GM13977 (cell line): Measurements from ENCODE around the gene SLC35F1.

Experiments
- DNase-seq: peaks from one replicate; pipeline ENCODE4 v3.0.0; 2012; ENCODE audit warnings: low spot score
- CTCF ChIP-seq: IDR thresholded peaks from 2 replicates; pipeline ENCODE4 v1.5.1; 2012; ENCODE audit warnings: mild to moderate bottlenecking, control low read depth; ENCODE audit not compliant: insufficient read depth; ENCODE audit errors: extremely low read depth, missing control alignments
- in situ Hi-C: fragments of 300-500 bp; cut with MboI; formaldehyde crosslinking; loops from one replicate; pipeline ENCODE4 v1.12.0; 2022; ENCODE audit warnings: low sequenced_read_pairs, low pct_unique_long_range_greater_than_20kb, mixed read lengths, inconsistent platforms; ENCODE audit not compliant: unreplicated experiment

The SLC35F1 gene

GRCh38 chr6:117919775-117920729 is 13.0 kb downstream of the SLC35F1 start:
- no peak for DNase-seq
- TF ChIP-seq CTCF = no peak
- in situ Hi-C loops = no loop called here

GRCh38 chr6:117924690-117925089 is 17.6 kb downstream of the SLC35F1 start:
- in situ Hi-C loops = no loop called here
- DNase-seq = no peak
- no peak for TF ChIP-seq CTCF

GRCh38 chr6:117927866-117928265 is 20.8 kb downstream of the SLC35F1 start:
- in situ Hi-C loops = no loop called here
- no peak for TF ChIP-seq CTCF
- no peak for DNase-seq

GRCh38 chr6:117928833-117929232 is 21.8 kb downstream of the SLC35F1 start:
- TF ChIP-seq CTCF = no peak
- in situ Hi-C loops = no loop called here
- no peak for DNase-seq

- no peak for DNase-seq
- in situ Hi-C loops = no loop called here
- TF ChIP-seq CTCF = no peak
Observed at GRCh38 chr6:117929501-117929900, 22.4 kb downstream of the SLC35F1 start.

- TF ChIP-seq CTCF = no peak
- DNase-seq = no peak
- in situ Hi-C loops = no loop called here
Observed at GRCh38 chr6:117930645-117931044, 23.6 kb downstream of the SLC35F1 start.
